AG09319 (cell line): ENCODE data around the gene NOB1.

Experiments
- DNase-seq: peaks from one replicate; pipeline ENCODE4 v3.0.0-alpha.2; 2010; ENCODE audit warnings: low read depth; ENCODE audit errors: extremely low read depth
- TF ChIP-seq, protein P1 (sequence below): IDR thresholded peaks from 2 replicates; pipeline ENCODE4 v1.5.1; 2011; ENCODE audit warnings: low read depth, mild to moderate bottlenecking, inconsistent platforms, low read length, moderate library complexity

NOB1 gene

DNA sequence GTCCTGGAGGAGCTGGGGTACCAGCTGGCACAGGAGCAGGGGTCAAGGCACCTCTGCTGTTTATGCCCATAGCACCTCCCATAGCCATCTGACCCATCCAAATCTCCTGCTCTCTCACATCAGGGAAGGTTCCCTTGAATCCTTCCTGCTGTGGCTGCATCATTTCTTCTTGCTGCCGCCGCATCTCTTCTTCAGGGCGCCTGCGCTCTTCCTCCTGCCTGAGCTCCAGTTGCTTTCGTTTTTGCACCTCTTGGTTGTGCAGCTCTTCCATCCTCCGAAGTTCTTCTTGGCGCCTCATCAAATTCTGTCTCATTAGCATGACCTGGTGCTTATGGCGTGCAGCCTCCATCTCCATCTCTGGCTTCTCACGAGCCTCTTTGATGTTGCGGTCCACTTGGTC, 2.0 kb upstream of the NOB1 start:
- DNase-seq, result no peak
- TF ChIP-seq, protein P1, sequence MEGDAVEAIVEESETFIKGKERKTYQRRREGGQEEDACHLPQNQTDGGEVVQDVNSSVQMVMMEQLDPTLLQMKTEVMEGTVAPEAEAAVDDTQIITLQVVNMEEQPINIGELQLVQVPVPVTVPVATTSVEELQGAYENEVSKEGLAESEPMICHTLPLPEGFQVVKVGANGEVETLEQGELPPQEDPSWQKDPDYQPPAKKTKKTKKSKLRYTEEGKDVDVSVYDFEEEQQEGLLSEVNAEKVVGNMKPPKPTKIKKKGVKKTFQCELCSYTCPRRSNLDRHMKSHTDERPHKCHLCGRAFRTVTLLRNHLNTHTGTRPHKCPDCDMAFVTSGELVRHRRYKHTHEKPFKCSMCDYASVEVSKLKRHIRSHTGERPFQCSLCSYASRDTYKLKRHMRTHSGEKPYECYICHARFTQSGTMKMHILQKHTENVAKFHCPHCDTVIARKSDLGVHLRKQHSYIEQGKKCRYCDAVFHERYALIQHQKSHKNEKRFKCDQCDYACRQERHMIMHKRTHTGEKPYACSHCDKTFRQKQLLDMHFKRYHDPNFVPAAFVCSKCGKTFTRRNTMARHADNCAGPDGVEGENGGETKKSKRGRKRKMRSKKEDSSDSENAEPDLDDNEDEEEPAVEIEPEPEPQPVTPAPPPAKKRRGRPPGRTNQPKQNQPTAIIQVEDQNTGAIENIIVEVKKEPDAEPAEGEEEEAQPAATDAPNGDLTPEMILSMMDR, result no peak

DNA sequence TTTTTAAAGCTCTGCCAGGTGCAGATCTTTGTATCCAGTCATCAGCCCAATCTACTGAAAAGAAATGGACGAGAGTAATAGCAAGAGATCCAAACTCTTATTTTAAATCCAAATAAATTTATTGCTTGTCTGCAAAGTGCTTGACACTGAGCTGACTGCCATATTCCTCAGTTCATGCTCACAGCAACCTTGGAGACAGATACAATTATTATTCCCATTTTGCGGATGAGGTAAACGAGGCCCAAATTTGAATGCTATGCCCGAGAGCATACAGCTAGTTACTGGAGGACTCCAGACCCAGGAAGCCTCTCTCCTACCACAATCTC, 620 bp downstream of the NOB1 start:
- no peak for DNase-seq
- TF ChIP-seq, protein P1, result no peak

DNA sequence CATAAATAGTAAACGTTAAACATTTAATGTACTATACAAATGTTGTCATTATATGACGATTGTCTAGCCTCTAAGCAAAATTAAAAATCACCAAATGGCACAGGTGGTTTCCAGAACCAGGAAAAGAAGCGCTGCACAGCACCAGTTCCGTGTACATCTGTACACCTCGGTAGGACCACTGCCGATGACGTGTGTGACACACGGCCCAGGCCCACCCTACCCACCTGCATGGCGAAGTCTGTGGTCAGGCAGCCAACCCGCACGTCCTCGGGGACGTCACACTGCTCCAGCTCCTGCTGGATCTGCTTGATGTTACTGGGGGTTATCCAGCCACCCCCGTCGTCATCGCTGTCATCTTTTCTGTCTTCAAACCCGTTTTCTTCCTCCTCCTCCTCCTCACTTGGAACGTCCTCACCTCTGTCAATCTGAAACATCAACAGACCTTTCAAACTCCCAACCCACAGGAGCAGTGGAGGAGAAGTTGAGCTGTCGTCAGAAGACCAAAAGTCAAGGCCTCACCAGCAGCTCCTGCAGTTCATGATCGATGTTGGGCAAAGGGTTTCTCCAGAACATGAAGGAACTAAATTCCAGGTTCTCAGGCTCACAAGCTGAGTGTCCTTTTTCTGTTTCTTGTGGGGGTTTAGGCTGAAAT, 5.9 kb downstream of the NOB1 start:
- DNase-seq, result no peak

DNA sequence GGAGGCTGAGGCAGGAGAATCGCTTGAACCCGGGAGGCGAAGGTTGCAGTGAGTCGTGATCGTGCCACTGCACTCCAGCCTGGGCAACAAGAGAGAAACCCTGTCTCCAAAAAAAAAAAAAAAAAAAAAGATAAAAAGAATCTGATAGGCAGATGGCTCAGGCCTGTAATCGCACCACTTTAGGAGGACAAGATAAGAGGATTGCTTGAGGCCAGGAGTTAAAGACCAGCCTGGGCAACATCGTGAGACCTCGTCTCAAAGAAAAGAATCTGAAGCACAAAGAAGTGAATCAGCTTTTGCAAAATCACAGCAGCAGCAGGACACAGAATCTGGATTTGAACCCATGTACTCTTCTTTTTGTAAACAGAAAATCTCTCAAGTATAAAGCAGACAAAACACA, 7.6 kb downstream of the NOB1 start:
- DNase-seq, result no peak
- TF ChIP-seq, protein P1, result no peak

More for the DNA sequence above, 5.9 kb downstream of the NOB1 start:
- TF ChIP-seq, protein P1, result no peak

DNA sequence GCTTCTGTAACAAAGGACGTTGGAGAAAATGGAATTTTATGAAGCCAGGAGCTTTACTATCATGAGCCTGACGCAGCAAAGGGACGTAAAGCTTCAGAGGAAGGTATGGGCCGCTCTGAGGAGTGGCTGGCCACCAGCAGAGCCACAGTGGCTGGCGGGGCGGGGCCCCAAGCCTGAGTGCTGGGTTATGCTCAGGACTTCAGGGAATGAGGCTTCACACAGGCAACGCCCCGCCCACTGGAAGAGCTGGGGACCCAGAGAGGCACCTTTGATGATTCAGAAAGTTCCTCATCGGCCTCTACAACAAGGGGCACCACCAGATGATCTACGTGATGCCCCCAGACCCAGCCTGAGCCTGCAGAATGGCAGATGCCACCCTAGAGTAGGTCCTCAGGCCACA, 8.8 kb downstream of the NOB1 start:
- DNase-seq, result no peak
- TF ChIP-seq, protein P1, result no peak

DNA sequence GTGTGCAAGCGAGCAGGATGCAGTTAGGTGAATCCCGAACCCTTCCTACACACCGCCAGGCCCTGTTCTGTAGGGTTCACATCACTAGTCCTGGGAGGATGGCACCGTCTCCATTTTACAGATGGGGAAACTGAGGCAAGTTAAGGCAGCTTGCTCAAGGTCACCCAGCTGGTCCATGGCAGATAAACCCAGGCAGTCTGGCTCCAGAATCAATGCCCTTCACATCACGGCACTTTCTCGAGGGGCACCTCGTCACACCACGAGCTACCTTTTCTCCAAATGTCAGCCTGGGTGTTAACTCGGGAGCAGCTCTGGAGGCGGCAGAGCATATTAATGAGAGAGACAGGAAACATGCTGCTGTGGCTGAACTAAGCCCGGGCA, 9.5 kb downstream of the NOB1 start:
- TF ChIP-seq, protein P1, result no peak
- DNase-seq, result no peak

DNA sequence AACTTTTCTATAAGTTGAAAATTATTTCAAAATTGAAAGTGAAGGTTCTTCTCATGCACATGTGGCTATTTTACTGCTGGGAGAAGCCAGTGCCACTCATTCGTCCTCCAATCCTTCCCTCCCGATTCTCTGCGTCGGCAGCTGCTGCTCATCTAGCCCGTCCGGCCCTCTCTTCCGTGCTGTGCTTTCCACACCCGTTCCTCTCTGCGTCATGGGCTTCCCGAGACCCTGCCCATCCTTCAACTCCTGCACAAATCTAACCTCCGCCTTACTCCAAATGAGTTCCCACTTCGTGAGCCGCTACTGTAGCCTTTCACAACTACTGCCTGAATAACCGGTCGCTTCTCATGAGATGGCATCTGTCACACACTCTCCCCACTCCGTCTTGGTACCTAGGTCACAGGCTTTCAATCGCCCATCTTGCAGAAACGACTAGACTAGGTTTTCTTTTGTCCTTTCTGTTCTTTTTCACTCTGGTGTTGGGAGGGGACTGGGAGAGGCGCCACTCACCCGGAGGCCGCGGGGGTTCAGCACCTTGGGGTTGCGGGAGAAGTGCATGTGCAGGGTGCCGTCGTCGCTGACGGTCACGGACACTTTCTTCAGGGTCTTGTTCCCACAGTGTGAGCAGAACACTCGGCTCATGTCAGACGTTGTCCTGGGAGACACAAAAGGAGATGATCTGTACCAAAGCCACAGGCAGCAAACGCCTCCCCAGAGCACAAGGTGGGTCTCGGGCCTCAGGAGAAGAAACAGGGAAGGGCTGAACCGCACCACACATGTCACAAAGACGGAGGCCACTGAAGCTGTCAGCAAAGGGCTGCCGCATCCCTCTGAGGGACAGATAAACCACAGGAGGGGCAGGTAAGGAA, 10.1 kb downstream of the NOB1 start:
- no peak for DNase-seq
- TF ChIP-seq, protein P1, result no peak
